Suppressor macrophage (primary cell): ENCODE results near the gene MYBPC2.
A peak's percentile ranks its signal among the peaks of the same experiment; 100 is the strongest.

ENCODE experiments used
- DNase-seq, 4 experiments: peaks; one replicate each; pipeline ENCODE4 v3.0.0-alpha.2; 2020 to 2022

Gene MYBPC2

DNA sequence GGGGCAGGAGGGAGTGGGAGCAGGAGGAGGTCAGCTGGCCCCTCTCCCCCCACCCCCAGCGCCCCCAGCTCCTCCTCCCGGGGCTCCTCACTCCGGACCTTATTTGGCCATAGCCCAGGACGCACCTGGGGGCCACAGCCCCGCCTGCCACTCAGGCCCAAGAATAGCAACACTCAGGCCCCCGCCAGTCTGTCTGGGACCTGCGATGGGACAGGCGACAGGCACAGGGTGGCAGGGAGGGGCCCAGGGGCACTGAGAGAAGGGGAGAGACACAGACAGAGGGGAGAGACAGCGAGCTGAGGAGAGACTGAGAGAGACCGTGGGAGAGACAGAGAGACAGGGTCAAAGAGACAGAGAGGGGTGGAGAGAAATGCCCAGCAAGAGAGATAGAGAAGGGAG, 68.1 kb downstream of the MYBPC2 start:
- no peak for DNase-seq

DNA sequence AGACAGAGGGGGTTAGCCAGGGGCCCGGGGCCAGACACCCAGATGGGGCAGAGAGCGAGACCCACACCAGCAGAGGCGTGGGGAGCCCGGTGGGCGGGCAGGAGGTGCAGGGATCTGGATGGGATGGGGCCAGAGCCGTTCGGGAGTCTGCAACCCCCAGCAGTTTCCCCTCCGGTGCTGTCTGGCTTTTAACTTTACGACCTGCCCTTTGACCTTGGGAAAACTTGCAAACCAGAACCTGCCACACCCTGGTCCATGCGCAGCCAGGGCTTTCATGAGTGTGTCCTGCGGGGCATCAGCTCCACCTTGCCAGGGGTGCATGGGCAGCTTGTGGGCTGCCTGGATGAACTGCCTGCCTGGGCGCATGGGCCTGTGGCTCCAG, 68.5 kb downstream of the MYBPC2 start:
- no peak for DNase-seq

DNA sequence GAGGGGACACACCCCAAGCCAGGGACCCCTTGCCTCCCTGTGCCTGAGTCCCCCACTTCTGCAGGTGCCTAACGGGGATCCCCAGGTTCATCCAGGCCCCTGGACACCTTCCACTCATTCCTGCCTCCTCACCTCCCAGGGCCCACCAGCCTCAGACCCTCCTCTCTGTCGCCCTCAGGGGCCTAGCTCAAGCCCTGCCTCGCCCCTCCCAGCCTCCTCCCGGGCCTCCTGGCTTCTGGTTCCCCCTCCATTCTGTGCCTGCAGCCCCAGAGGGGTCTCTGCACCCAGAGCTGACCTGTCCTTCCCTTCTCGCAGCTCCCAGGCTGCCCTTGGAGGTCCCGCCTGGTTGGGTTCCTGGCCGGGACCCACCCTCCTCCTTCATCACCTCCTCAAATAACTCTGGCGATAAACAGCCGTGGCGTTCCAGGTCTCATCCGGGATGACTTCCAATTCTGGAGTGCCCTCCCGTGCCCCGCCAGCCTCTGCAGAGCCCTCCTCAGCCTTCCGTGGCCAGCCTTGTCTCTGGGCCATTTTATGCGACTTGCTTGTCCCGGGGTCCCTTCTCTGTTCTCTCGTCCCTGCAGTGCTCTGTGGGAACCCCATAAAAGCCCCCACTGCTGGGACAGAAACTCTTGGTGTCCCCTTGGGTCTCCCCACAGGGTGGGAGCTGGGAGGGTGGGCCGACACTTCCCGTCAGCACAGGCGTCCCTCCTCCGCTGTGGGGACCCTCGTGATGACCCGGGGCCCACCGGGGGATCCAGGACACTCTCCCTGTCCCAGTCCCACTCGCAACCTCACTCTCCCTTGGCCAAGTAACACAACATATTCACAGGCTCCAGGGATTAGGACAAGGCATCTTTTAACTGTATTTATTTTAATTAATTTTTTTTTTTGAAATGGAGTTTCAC, 69.1 kb downstream of the MYBPC2 start:
- no peak for DNase-seq

DNA sequence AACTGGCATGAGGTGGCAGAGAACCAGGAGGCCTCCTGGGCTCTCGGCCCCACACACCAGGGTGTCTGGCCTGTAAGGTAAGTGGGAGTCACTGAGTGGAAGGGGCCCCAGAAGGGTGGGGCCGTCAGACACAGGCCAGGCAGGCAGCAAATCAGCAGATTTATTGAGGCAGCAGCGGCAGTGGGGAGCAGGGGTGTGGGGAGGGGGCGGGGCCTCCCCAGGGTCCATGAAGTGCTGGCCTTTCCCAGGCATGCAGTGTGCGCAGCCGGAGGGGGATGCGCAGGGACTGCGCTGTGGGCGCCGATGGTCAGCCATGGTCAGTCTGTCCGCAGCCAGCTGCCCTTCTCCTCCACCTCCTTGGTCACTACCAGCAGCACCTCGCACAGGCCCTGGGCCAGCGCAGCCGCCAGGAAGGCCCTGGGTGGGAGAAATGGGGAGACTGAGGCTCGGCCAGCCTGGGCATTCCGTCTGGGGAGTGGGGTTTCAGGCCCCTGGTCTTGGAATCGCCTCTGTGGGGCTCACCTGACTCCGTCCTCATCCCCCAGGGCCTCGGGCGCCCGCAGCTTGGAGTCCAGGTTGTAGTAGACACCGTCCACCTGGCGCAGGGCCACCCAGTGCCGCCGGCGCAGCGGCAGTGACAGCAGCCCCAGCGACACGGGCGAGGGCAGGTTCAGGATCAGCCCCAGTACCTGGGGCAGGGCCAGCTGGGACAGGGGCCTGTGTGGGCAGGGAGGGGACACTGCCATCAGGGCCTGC, 73.3 kb downstream of the MYBPC2 start:
- no peak for DNase-seq

DNA sequence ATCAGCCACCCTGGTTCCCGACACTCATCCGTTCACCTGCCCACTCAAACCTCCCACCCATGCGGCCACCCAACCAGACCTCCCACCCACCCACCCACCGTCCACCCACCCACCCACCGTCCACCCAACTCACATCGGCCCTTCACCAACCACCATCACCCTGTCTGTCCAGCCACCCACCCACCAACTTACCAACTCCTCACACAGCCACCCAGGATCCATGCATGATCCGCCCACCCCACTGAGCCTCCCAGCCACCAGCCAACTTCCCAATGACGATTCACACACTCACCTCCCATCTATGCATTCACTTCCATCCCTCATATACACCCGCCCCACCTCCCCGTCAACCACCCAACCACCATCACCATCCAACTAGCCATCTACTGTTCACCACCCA, 74.0 kb downstream of the MYBPC2 start:
- DNase-seq: no peak

DNA sequence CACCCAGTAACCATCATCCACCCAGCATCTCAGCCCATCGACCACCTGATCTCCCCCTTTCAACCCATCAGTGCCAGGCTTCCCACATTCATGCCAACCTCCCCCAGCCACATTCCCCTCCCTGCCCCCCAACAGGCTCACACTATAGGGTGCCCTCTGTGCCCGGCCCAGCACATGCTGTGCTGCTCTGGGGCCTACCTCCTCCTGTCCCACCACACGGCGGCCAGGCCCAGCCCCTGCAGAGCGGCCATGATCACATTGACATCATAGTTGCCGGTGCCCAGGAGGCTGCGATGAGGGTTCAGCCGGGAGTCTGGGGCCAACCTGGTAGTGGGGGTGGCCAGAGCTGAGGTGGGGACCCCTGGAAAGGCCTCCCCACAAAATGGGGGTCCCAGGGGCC, 74.7 kb downstream of the MYBPC2 start:
- no peak for DNase-seq

DNA sequence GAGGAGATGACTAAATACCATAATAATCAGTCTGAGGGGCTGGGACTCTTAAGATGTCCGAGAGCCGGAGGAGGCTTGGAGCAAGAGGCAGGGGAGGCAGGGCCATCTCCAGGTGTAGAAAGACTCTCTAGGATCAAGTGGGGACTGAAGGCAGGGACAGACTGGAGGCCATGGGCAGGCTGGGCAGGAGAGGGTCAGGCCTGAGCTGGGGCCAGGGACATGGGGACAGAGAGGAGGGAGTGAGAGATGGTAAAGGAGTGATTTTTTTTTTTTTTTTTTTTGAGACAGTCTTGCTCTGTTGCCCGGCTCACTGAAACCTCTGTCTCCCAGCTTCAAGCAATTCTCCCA, 76.1 kb downstream of the MYBPC2 start:
- DNase-seq: no peak

DNA sequence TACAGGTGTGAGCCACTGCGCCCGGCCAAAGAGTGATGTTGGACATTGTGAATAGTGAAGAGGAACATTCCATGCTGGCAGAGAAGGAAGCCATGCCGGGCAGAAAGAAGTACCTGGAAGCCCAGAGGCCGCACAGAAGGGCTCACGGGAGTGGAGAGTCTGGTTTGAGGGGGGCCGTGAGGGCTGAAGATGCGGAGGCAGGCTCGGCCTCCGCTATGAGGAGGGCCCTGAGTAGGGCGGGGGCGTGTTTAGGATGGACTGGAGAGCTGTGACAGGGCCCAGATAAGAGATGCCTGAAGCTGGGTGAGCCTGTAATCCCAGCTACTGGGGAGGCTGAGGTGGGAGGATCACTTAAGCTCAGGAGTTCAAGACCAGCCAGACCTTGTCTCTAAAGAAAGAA, 76.7 kb downstream of the MYBPC2 start:
- DNase-seq: no peak

DNA sequence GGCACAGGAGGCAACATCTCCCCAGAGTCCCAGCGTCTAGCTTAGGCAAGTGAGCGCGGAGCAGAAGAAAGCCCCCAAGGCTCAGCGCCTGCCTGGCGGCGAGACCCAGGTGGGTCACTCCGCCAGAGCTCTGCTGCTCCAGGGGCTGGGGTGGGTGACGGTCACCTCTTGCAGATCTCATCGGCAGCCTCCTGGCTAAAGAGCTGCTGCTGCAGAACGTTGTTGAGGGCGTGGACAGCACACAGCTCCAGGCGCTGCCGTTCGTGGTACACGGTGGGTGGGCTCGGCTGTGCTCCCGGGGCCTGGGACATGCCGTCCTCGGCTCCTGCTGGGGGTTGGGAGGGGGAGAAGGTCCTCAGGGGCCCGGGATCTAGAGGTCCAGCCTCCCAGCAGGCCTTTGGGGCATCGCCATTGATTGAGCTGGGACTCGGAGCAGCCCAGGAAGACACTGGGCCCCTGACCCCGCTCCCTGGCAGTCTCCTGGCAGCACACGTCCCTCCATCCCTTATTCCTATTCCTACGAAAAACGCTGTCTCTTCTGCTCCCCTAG, 77.5 kb downstream of the MYBPC2 start:
- no peak for DNase-seq

DNA sequence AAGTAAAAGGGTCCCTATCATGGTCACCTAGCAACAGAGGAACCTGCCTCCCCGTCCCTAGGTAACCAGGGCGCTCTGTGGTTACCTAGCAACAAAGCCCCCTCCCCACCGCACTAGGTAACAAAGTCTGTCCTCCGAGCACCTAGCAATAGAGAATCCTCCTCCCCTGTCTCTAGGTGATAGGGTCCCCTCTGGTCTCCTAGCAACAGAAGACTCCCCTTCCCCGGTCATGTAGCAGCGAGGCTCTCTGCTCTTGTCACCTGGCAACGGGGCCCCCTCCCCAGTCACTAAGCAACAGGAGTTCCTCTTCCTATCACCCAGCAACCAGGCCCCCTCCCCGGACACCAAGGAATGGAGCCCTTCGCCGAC, 78.0 kb downstream of the MYBPC2 start:
- no peak for DNase-seq

DNA sequence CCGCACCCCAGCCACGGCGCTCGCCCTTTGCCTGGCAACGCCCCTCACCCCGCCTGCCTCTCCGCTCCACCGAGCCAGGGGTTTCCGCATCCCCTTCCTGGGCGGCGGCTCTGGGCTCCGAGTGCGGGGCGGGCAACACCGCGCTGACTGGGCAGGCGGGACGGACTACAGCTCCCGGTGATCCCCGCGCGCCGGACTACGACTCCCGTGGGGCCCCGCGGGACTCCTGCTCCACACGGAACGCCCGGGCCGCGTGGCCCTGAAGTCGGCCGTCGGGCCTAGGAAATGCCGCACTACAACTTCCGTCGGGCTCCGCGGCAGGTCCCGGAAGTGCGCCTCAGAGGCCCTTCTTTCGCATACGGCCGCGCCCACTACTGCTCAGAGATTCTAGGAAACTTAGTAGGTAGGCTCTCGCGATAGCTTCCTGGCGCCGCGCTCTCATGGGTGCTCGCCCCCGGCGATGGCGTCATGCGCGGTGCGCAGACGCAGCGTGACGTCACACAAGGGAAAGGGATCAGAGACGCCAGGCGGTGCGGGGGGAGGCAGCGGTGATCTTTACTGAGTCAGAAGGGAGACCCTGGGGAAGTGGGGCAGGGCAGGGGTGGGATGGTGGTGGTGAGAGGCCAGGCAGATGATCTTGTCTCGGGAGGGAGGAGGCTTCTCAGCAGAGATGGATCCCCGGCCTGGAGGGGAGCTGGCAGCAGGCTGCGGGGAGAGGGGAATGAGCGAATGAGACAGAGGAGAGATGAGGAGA, 78.6 kb downstream of the MYBPC2 start, which contains the start of gene JOSD2:
Gene JOSD2 (minus strand): TSS at position 123 of the 754 bp plus-strand sequence. CDS start 760 bp downstream, outside the sequence.
- DNase-seq: peak; percentile 99 to 100 (median 100)

DNA sequence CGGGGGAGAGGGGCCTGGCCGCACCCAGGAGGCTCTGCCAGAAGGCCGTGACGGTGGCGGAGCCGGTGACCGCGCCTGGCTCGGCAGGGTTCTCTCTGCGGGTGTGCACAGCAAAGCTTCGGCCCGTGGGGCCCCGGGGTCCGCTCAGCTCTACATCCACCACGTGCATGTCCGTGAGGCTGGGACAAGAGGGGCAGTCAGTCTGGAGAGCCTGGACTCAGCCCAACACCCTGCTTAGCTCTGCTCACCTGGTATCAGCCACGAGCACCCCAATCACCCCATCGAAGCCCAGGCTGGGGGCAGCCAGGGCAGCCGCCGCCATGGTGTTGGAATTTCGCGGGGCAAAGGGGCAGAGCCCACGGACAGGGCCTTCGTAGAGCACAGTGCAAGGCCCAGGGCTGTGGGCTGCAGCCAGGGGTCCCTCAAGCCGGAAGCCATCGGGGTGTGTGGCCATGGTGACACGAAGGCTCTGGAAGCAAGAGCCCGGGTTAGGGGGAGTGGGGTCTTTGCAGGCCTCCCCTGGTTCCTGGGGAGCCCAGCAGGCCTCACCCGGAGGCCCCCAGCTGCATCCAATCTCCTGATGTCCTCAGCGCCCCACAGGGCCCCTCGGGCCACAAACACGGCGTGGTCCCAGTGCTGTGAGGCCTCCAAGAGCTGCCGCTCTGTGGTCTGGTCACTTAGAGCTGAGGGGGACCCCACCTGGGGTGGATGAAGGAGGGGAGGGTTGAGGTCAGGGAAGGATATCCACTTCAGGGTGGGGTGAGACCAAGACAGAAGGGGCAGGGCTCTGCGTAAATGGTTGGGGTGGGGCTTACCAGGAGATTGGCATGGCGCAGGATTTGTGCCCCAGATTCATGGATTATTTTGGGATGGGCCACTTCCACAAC, 79.7 kb downstream of the MYBPC2 start:
- DNase-seq: no peak

DNA sequence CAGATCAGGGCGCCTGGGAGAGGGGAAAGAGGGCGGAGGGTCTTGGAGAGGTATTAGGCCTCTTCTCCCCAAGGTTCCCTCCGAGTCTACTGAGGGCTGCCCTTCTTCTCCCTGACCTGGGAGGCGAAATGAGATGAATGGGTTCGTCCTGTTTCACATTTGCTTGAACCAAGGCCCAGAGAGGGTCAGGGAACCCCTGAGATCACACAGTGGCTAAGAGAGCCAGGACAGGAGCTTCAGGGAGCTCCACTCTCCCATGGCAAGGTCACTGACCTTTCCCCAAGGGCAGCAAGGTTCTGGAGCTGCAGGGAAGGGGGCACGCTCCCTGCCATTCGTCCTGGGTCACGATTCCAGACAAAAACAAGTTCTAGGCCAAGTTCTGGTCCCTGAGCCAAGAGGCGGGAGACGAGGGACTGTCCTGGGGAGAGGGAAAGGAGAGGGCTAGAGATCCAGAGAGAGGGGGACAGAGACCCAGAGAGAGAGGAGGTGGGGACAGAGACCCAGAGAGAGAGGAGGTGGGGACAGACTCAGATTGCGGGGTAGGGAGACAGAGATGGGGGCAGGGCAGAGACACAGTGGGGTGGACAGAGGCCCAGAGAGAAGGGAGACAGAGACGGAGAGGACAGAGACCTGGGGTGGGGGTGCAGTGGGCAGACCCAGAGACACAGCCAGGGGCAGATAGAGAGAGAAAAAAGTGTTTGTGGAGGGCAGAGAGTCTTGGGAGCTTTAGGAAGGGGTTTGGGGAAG, 80.5 kb downstream of the MYBPC2 start:
- no peak for DNase-seq

DNA sequence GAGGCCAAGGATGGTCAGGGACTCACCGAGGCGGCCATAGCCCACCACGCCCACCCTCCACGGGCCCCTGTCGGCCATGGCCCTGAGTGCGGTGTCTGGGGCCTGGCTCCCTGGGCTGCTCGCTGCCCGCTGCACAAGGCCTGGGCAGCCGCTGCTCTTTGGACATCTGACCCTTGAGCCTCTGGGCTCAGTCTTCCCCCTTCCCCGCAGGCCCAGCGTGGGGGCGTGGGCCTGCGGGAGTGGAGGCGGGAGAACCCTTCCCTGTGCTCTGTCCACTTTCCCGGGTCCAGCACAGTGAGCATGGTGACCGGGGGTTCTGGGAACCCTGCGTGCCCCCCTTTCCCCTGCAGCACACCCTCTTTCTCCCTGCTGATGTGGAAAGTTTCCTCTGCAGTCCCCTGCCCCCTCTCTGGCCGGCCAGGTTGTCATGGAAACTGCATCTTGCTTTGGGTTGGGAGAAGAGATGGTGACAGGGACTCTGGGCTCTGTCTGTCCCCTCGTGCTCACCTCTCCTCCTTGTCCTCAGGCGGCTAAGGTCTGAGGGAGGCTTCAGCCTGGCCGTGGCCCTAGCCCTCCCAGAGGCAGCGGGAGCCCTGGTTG, 81.2 kb downstream of the MYBPC2 start, which contains the start of gene ASPDH:
Gene ASPDH (minus strand): TSS at position 168 of the 600 bp plus-strand sequence. CDS start 90 bp downstream, at position 78.
- DNase-seq: no peak

DNA sequence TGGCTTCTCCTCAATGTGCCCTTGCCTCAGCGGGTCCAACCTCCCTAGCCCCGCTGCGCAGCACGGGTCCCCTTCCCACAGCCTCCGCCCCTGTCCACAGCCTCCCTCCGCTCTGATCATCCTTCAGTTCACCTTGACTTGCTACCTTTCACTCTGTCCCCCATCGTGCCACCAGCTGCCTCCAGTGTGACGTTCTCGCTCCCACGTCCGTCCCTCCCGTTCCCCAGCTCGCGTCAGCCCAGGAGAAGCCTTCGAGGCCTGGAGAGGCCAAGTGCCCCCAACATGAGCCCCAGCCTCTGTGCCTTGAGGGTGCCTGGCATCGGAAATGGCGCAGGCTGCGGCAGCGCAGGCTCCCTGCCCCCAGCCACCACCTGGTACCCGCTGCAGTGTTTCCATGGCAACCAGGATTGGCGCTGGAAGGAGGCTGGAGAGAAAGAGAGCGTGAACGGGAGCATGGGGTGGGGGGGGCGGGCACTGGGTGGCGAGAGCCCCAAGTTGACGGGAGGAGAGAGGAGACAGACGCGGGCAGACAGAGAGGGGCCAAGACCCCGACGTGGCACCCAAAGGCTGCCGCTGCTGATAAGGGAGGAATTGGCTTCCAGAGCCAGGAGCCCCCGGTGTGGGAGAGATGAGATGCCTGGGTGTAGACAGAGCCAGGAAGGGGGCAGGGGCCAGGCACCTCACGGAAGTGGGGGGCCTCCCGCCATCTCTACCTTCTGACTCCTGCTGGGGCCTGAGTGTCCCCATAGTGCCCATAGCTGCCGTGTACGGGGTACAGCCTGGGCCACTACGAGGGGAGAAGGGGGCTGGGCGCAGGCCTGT, 81.9 kb downstream of the MYBPC2 start:
- no peak for DNase-seq

DNA sequence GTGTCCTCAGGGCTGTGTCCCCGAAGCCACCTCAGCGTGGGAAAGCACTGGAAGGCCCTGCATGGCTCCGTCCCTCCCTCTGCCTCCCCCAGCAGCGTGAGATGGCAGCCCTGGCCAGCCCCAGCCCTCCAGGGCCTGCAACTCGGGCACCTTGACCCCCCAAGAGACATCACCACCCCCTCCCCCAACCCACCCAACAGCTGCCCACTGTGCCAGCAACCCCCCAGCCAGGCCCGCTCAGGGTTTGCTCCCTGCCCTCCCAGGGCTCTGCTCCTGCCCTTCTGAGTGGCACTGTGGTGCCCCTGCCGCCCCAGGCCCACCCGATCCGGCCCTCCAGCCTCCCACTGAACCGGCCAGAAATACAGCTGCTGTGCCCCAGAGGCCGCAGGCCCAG, 82.5 kb downstream of the MYBPC2 start:
- DNase-seq: no peak
